GM12891 (cell line): ENCODE data around the gene SIRT3.

Experiments used
- POLR2A ChIP-seq: IDR thresholded peaks from 2 replicates; pipeline ENCODE4 v1.6.1; 2011; ENCODE audit warnings: low read depth, low read length, control low read depth
- POLR2AphosphoS5 ChIP-seq: IDR thresholded peaks from 2 replicates; pipeline ENCODE4 v1.6.1; 2011; ENCODE audit warnings: low read depth, low read length, control low read depth
- SPI1 ChIP-seq: IDR thresholded peaks from 2 replicates; pipeline ENCODE4 v1.6.1; 2011; ENCODE audit warnings: low read depth, low read length, control low read depth
- TAF1 ChIP-seq: IDR thresholded peaks from 2 replicates; pipeline ENCODE4 v1.6.1; 2011; ENCODE audit warnings: low read depth, low read length, control low read depth

DNA sequence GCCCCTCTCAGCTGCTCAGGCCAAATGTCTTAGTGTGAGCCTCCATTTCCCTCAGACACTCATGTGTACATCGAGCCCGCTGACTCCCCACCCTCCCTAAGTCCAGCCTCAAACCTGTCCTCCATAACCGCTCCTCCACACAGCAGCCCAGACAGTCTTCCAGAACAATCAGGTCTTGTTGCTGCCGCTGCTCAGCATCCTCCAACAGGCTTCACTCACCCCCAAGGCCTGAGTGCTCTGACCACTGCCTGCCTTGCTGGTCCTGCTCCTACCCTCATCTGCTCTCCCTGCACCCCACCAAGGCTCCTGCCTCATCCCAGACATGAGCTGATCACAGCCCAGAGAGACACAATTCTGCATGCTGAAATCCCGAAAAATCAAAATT lies 17.7 kb upstream of the SIRT3 start:
- TF ChIP-seq POLR2AphosphoS5 = no peak; the same call in 1 of the 2 replicates
- TF ChIP-seq POLR2A = no peak
- TF ChIP-seq SPI1 = no peak
- TF ChIP-seq TAF1 = no peak
